ENCODE measurements around the gene ST6GALNAC5.

ST6GALNAC5 gene

DNA sequence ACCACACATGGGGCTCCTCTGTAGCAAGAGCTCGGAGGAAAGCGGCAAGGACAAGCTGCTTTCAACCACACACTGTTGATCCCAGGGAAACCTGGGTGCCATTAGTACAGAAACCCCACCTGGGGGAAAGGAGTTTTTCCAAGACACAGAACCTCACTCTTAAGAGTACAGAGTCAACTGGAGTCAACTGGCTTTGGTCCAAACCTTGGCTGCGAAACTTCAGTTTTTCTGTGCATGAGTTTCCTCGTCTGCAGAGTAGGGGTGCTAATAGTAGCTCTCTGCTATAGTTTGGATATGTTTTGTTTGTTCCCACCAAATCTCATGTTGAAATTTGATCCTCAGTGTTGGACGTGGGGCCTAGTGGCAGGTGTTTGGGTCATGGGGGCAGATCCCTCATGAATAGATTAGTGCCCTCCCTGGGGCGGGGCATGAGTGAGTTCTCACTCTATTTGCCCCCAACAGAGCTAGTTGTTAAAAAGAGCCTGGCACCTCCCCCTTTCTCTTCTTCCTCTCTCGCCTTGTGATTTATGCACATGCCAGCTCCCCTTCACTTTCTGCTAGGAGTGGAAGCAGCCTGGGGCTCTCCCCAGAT is 190.8 kb downstream of the ST6GALNAC5 start:
- Histone ChIP-seq H3K9me3 (ENCODE audit: low read length) (peaks cover 2% of the 10 kb centered on the region), H3K27me3 (ENCODE audit: insufficient read depth, low read length) (no peaks in the 10 kb centered on the region), H3K4me1 (ENCODE audit: insufficient read depth, low read length) (peaks cover 6% of the 10 kb centered on the region), H2AFZ (ENCODE audit: low read depth, low read length) (no peak overlapping the region), H3K4me3 (ENCODE audit: low read length) (no peak overlapping the region), H3K36me3 (ENCODE audit: insufficient read depth, low read length) (peaks cover 4% of the 10 kb centered on the region)

DNA sequence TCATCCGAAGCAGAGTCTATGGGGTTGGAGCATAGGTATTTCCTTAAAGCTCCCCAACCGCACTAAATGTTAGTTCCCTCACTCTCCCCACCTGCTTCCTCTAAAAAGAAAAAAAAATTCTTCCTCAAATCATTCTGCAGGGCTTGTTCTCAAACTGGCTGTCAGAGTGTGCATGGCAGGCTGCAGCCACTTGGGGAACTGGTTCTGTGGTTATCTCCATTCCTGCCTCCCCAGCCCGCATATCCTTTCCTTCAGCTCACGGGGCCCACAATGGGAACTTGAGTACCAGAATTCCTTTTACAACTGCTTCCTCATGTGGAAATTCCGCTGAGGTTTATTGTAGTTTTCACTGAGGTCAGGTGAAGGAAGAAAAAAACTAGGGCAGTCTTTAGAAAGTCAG is 192.7 kb downstream of the ST6GALNAC5 start:
- no peaks in the 10 kb centered on the region for H3K27me3 ChIP-seq (ENCODE audit: insufficient read depth, low read length)
- H3K9me3 ChIP-seq (ENCODE audit: low read length): no peaks in the 10 kb centered on the region
- H3K4me3 ChIP-seq (ENCODE audit: low read length): no peak overlapping the region
- peaks cover 20% of the 10 kb centered on the region for H3K4me1 ChIP-seq (ENCODE audit: insufficient read depth, low read length)
- H2AFZ ChIP-seq (ENCODE audit: low read depth, low read length): no peak overlapping the region
- H3K36me3 ChIP-seq (ENCODE audit: insufficient read depth, low read length): peaks cover 4% of the 10 kb centered on the region

DNA sequence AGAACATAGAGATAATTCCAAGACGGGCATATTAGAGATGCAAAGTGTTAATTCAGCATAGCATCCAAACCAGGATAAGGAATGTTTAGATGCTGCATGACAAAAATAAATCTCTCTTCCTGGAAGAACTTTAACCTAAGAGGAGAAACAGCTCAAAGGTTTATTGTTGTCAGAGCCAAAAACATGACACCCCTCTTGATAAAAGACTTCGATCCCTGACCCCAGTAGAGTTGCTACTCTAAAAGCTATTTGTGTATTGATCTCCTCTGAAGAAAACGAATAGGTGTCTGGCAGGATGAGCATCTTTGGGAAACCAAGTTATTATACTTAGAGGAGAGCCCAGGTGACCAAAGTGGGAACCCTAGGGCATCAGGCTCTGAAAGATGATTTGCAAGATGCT is 193.9 kb downstream of the ST6GALNAC5 start:
- H3K4me3 ChIP-seq (ENCODE audit: low read length): no peak overlapping the region
- H3K27me3 ChIP-seq (ENCODE audit: insufficient read depth, low read length): no peaks in the 10 kb centered on the region
- peaks cover 4% of the 10 kb centered on the region for H3K36me3 ChIP-seq (ENCODE audit: insufficient read depth, low read length)
- H2AFZ ChIP-seq (ENCODE audit: low read depth, low read length): no peak overlapping the region
- H3K4me1 ChIP-seq (ENCODE audit: insufficient read depth, low read length): peaks cover 20% of the 10 kb centered on the region
- no peaks in the 10 kb centered on the region for H3K9me3 ChIP-seq (ENCODE audit: low read length)

DNA sequence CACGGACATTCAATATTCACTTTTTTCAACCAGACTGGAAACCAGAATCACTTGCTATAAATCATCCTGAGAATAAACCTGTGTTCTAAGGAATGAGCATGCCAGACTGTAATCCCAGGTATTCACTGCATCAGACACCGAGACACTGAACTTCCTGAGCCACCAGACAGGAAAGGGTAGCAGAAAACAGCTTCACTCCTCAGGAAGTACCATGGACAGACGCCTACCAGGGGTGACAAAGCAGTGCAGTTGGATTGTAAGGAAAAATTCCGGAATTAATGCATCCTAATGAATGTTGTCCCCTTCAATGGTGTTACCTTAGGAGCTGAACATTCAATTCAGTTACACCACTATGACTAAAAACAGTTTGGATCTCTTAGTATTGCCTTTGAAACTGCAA is 195.8 kb downstream of the ST6GALNAC5 start:
- Histone ChIP-seq H3K9me3 (ENCODE audit: low read length) (no peaks in the 10 kb centered on the region), H3K4me3 (ENCODE audit: low read length) (no peak overlapping the region), H3K27me3 (ENCODE audit: insufficient read depth, low read length) (no peaks in the 10 kb centered on the region), H3K4me1 (ENCODE audit: insufficient read depth, low read length) (peaks cover 20% of the 10 kb centered on the region), H2AFZ (ENCODE audit: low read depth, low read length) (no peak overlapping the region), H3K36me3 (ENCODE audit: insufficient read depth, low read length) (peaks cover 4% of the 10 kb centered on the region)

DNA sequence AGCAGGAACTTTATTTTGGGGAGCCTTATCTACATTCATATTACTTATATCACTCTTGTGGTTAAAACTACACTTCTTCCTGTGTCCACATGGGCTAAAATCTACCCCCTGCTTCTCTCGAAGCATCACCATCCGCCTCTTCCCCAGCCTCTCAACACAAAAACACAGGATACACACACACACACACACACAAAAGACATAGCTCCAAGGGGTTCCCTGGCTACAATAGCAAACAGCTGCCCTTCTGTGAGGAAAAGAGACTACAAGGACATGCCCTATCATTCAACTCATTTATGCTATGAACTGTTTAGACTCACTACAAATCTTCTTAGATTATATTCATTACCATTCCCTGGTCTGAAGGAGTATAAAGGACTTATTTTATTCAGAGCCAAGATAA is 197.0 kb downstream of the ST6GALNAC5 start:
- Histone ChIP-seq H2AFZ (ENCODE audit: low read depth, low read length) (no peak overlapping the region), H3K9me3 (ENCODE audit: low read length) (no peaks in the 10 kb centered on the region), H3K4me1 (ENCODE audit: insufficient read depth, low read length) (peaks cover 20% of the 10 kb centered on the region), H3K27me3 (ENCODE audit: insufficient read depth, low read length) (no peaks in the 10 kb centered on the region), H3K36me3 (ENCODE audit: insufficient read depth, low read length) (peaks cover 7% of the 10 kb centered on the region), H3K4me3 (ENCODE audit: low read length) (no peak overlapping the region)

DNA sequence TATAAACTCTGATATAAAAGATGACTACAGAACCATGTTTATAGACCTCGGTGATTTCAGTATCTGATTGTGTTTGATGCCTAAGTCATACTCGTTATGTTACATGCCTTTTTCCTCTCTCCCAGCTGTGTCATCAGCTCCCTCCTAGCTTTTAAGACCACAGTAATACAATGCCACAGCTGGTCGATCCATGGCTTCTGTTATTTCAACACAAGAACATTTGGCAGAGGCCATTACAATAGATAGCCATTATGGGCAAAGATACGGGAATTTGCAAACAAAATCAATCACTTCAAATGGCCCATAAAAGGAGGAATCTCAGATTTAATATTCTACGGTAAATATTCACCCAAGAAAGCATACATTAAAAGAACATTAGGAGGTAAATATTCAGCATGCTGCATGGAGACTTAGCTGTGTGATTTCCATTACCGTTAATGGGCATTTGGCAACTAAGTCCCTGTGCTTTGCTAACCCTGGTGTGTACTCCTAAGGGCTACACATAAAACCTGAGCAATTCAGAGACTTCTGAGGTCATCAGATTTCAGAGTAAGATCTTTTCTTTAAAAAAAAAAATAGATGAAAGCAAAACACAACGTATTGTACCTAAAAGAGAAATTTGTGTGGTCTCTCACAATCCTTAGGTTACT is 198.5 kb downstream of the ST6GALNAC5 start:
- peaks cover 7% of the 10 kb centered on the region for H3K36me3 ChIP-seq (ENCODE audit: insufficient read depth, low read length)
- no peaks in the 10 kb centered on the region for H3K27me3 ChIP-seq (ENCODE audit: insufficient read depth, low read length)
- H2AFZ ChIP-seq (ENCODE audit: low read depth, low read length): no peak overlapping the region
- H3K4me3 ChIP-seq (ENCODE audit: low read length): no peak overlapping the region
- H3K4me1 ChIP-seq (ENCODE audit: insufficient read depth, low read length): peaks cover 15% of the 10 kb centered on the region
- no peaks in the 10 kb centered on the region for H3K9me3 ChIP-seq (ENCODE audit: low read length)

DNA sequence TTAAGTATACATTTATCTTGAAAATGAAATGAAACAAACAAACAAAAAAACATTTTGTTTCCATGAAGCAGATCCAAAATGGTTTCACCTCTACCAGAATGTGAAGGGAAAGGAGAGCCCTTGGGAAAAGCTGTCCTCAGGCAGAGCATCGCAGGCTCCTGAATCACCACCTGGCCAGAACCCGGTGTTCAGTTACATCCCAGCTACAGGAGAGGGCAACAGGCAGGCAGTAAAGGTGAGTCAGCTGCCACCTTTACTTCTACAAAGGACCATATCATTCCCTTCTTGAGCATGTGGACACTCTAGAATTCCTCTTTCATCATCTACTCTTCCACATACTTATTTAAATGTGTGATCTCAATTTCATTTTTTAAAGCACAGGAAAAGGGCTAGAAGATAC is 200.7 kb downstream of the ST6GALNAC5 start:
- Histone ChIP-seq H3K27me3 (ENCODE audit: insufficient read depth, low read length) (no peaks in the 10 kb centered on the region), H2AFZ (ENCODE audit: low read depth, low read length) (no peak overlapping the region), H3K4me1 (ENCODE audit: insufficient read depth, low read length) (peaks cover 15% of the 10 kb centered on the region), H3K36me3 (ENCODE audit: insufficient read depth, low read length) (peaks cover 7% of the 10 kb centered on the region), H3K9me3 (ENCODE audit: low read length) (peaks cover 2% of the 10 kb centered on the region), H3K4me3 (ENCODE audit: low read length) (no peak overlapping the region)

DNA sequence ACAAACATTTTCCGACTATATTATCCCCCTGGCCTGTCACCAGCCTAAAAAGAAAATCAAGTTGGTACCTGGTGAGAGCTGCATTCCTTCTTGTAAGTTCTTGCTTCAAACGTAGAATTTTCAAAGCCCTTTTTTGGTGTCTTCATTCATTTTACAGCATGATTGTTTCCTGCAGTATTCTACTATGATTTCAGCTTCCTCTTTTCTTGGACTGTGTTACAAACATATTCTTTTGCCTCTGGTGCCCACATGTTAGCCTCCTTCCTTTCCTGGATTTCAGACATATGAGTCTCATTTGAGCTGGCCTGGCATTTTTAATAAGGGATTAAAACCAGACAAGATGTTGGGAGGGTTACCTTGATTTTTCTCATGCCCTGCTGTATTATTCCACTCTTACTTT is 209.5 kb downstream of the ST6GALNAC5 start:
- Histone ChIP-seq H3K4me1 (ENCODE audit: insufficient read depth, low read length) (no peaks in the 10 kb centered on the region), H2AFZ (ENCODE audit: low read depth, low read length) (no peak overlapping the region), H3K9me3 (ENCODE audit: low read length) (no peaks in the 10 kb centered on the region), H3K4me3 (ENCODE audit: low read length) (no peak overlapping the region), H3K27me3 (ENCODE audit: insufficient read depth, low read length) (no peaks in the 10 kb centered on the region), H3K36me3 (ENCODE audit: insufficient read depth, low read length) (no peaks in the 10 kb centered on the region)

DNA sequence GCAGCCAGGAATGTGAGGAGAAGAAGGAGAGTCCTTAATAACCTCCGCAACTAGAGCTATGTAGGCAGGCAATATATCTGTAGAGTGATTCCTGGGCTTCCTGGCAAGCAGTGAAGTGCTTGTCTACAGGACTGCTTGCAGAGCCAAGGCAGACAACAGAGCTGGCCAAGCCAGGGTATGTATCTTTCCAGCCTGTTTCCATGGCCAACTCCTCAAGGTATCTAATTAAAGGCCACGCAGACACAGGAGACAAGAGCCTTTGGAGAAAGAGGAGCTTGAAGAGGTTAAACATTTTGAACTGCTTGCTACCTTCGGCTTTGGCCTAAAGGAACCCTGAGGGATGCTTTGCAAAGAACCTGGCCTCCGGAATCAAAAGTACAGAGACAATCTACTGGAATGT is 214.6 kb downstream of the ST6GALNAC5 start:
- no peak overlapping the region for H3K4me3 ChIP-seq (ENCODE audit: low read length)
- H3K27me3 ChIP-seq (ENCODE audit: insufficient read depth, low read length): no peaks in the 10 kb centered on the region
- no peak overlapping the region for H2AFZ ChIP-seq (ENCODE audit: low read depth, low read length)
- no peaks in the 10 kb centered on the region for H3K4me1 ChIP-seq (ENCODE audit: insufficient read depth, low read length)
- H3K36me3 ChIP-seq (ENCODE audit: insufficient read depth, low read length): no peaks in the 10 kb centered on the region
- no peaks in the 10 kb centered on the region for H3K9me3 ChIP-seq (ENCODE audit: low read length)

DNA sequence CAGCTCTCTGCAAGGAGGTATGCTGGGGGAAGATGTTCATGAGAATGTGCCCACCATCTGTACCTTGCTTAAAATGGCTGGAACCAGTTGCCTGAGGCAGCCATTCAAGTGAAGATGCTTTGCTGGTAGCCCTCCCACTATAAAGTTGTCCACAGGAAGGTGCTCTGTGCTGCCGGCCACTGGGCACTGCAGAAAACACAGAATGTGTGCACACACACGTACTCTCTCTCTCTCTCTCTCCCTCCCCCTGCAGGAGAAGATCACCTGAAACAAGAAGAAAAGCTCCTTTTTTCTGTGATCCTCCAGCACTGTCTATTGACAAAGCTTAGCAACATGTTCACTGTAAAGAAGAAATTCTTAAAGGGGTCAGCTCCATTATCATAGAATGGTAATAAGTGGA is 217.2 kb downstream of the ST6GALNAC5 start:
- no peaks in the 10 kb centered on the region for H3K9me3 ChIP-seq (ENCODE audit: low read length)
- H3K4me3 ChIP-seq (ENCODE audit: low read length): no peak overlapping the region
- peaks cover 2% of the 10 kb centered on the region for H3K4me1 ChIP-seq (ENCODE audit: insufficient read depth, low read length)
- no peaks in the 10 kb centered on the region for H3K27me3 ChIP-seq (ENCODE audit: insufficient read depth, low read length)
- H3K36me3 ChIP-seq (ENCODE audit: insufficient read depth, low read length): no peaks in the 10 kb centered on the region
- H2AFZ ChIP-seq (ENCODE audit: low read depth, low read length): no peak overlapping the region

DNA sequence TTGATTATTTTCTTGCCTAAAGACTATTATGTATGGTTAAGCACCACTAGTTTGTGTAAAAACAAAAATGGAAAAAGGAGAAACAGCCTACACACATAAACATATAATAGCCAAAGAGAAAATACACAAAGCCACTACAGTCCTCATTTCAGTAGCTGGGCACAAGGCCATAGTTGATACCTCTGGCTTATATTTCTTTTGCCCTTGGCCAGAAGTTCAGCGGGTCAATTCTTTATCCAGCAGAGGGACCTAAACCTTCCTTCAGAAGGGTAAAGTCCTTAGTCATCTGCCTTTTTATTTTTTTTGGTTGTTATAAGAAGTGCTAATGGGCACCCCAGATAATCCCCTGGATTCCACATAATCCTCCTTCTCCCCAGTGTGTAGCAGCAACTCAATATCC is 217.8 kb downstream of the ST6GALNAC5 start:
- Histone ChIP-seq H3K27me3 (ENCODE audit: insufficient read depth, low read length) (no peaks in the 10 kb centered on the region), H2AFZ (ENCODE audit: low read depth, low read length) (no peak overlapping the region), H3K36me3 (ENCODE audit: insufficient read depth, low read length) (no peaks in the 10 kb centered on the region), H3K4me1 (ENCODE audit: insufficient read depth, low read length) (peaks cover 9% of the 10 kb centered on the region), H3K9me3 (ENCODE audit: low read length) (no peaks in the 10 kb centered on the region), H3K4me3 (ENCODE audit: low read length) (no peak overlapping the region)

DNA sequence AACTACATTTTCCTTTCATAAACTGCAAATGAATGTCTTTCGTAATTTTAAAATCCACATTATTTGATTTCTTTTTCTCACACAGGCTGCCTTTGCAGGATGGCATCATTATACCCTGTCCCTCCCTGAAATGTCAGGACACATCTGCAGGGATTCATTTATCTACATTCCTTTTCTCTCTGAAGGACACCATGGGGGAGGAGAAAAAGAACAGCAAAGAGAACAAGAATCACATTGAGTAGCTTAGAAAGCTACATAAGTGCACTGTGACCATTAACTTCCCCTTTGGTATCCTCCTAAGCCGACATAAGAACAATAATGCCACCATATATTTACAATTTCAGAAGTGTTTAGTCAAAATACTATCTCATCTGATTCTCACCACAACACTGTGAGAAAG is 222.5 kb downstream of the ST6GALNAC5 start:
- Histone ChIP-seq H3K4me3 (ENCODE audit: low read length) (no peak overlapping the region), H3K9me3 (ENCODE audit: low read length) (no peaks in the 10 kb centered on the region), H2AFZ (ENCODE audit: low read depth, low read length) (no peak overlapping the region), H3K36me3 (ENCODE audit: insufficient read depth, low read length) (no peaks in the 10 kb centered on the region), H3K4me1 (ENCODE audit: insufficient read depth, low read length) (peaks cover 9% of the 10 kb centered on the region), H3K27me3 (ENCODE audit: insufficient read depth, low read length) (no peaks in the 10 kb centered on the region)

DNA sequence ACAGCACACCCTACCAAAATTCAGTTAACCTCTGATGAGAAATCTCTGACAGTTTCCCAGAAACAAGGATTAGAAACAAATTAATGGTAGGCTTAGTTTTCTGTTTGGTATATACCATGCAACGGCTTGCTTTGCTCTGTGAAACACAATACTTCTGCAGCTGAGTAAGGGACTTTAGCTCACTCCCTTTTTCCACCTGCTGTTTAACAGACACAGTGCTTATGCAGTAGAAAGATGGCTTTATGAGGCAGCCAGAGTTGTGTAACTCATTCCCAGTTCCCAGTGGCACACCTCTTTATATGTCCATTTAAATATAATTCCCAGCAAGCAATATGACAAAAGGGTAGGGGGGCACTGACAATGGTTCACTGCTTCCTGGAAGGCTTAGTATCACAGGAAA is 228.0 kb downstream of the ST6GALNAC5 start:
- H3K4me3 ChIP-seq (ENCODE audit: low read length): no peak overlapping the region
- peaks cover 3% of the 10 kb centered on the region for H3K9me3 ChIP-seq (ENCODE audit: low read length)
- no peak overlapping the region for H2AFZ ChIP-seq (ENCODE audit: low read depth, low read length)
- H3K4me1 ChIP-seq (ENCODE audit: insufficient read depth, low read length): peaks cover 8% of the 10 kb centered on the region
- H3K36me3 ChIP-seq (ENCODE audit: insufficient read depth, low read length): no peaks in the 10 kb centered on the region
- no peaks in the 10 kb centered on the region for H3K27me3 ChIP-seq (ENCODE audit: insufficient read depth, low read length)
